Measurements from ENCODE around the gene NFKBIE.

The NFKBIE gene

DNA sequence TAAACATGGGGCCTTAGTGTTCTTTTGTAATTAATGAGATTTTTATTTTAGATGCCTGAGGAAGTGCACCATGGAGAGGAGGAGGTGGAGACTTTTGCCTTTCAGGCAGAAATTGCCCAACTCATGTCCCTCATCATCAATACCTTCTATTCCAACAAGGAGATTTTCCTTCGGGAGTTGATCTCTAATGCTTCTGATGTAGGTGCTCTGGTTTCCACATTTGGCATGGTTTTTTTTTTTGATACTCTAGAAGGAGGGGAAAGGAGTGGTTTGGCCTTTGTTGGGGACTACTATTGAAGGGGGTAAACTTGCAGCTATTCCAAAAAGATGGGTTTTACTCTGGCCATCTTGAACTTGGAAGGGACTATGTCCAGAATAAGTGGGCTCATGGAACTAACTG is 16.8 kb downstream of the NFKBIE start:
- H3K9ac ChIP-seq (ENCODE audit: low read depth, low read length, poor library complexity, severe bottlenecking) = peak overlapping the region; percentile 97
- H3K79me2 ChIP-seq (ENCODE audit: insufficient read depth, low read length) = peaks cover 60% of the 10 kb centered on the region
- peak overlapping the region; percentile 96 for H3K4me2 ChIP-seq (ENCODE audit: low read depth, low read length, poor library complexity, severe bottlenecking)
- no peak for TF ChIP-seq EZH2phosphoT487 (IDR thresholded peaks at IDR 0.05; ENCODE audit: borderline replicate concordance)
- TF ChIP-seq, protein P1, sequence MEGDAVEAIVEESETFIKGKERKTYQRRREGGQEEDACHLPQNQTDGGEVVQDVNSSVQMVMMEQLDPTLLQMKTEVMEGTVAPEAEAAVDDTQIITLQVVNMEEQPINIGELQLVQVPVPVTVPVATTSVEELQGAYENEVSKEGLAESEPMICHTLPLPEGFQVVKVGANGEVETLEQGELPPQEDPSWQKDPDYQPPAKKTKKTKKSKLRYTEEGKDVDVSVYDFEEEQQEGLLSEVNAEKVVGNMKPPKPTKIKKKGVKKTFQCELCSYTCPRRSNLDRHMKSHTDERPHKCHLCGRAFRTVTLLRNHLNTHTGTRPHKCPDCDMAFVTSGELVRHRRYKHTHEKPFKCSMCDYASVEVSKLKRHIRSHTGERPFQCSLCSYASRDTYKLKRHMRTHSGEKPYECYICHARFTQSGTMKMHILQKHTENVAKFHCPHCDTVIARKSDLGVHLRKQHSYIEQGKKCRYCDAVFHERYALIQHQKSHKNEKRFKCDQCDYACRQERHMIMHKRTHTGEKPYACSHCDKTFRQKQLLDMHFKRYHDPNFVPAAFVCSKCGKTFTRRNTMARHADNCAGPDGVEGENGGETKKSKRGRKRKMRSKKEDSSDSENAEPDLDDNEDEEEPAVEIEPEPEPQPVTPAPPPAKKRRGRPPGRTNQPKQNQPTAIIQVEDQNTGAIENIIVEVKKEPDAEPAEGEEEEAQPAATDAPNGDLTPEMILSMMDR (conservative IDR thresholded peaks at IDR 0.05; ENCODE audit: low read length) = no peak
- H4K20me1 ChIP-seq (ENCODE audit: insufficient read depth, low read length, poor library complexity, severe bottlenecking) = peaks cover 65% of the 10 kb centered on the region
- no peaks in the 10 kb centered on the region for H3K9me2 ChIP-seq (replicated peaks; ENCODE audit: low read depth, low read length)
- peaks cover 3% of the 10 kb centered on the region for H3K27me3 ChIP-seq (ENCODE audit: insufficient read depth, low read length, poor library complexity, severe bottlenecking)
- H3K9me3 ChIP-seq (ENCODE audit: insufficient read depth, low read depth, low read length) = no peaks in the 10 kb centered on the region
- peaks cover 4% of the 10 kb centered on the region; the same call in 1 of the 2 replicates for H3F3A ChIP-seq (ENCODE audit: low read depth)
- H2AFZ ChIP-seq (ENCODE audit: low read length) = no peak overlapping the region
- peaks cover 53% of the 10 kb centered on the region for H3K36me3 ChIP-seq (ENCODE audit: insufficient read depth, low read length)
- H3K4me1 ChIP-seq (ENCODE audit: insufficient read depth, low read length, poor library complexity, severe bottlenecking) = peaks cover 30% of the 10 kb centered on the region
- peak overlapping the region; percentile 98 for H3K4me3 ChIP-seq (ENCODE audit: low read length, poor library complexity, severe bottlenecking)

DNA sequence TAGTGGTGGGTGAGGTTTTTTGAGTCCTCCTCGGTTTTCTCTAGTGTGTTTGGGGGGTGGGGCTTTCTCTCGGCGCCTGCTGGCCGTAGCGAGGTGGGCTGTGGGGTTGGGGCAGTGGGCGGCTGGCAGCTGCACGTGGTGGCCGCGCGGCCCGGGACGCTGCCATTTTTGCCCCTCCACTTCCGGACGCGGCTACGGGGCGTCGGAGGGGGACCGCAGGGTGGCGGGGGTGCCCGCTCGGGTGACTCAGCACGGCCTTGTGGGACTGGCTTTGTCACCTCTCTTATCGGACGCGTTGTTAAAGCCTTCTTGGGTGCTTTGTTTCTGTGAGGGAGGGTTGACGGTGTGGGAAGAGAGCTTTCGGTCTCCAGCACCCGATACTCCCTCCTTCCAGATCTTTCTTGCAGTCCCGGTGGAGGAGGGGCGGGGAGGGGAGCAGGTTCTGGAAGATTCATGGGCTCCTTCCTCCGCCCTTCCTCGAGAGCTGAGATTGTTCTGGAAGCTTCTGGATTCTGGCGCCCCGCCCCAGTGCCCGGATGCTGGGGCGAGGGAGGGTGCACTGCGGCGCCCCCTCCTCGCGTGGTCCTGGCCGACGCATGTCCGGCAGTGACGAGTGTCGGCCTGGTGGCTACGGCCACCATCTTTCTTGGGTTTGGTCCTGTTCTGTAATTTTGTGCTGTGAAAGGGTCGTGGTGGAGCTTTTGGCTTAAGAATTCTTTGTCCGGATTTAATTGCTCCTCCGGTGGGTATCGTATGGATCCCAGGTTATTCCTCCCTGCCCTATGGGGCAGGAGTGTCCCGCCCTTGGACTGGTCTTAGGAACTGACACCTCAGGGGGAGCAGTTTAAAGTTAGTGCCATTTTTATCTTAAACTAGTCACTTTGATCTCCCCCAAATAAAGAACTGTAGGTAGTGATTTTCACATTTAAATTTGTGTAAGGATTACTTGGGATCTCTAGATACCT is 17.7 kb downstream of the NFKBIE start:
- Histone ChIP-seq H3K4me2 (ENCODE audit: low read depth, low read length, poor library complexity, severe bottlenecking) (peak overlapping the region; percentile 96), H3K4me1 (ENCODE audit: insufficient read depth, low read length, poor library complexity, severe bottlenecking) (peaks cover 30% of the 10 kb centered on the region), H3K79me2 (ENCODE audit: insufficient read depth, low read length) (peaks cover 56% of the 10 kb centered on the region), H3K36me3 (ENCODE audit: insufficient read depth, low read length) (peaks cover 43% of the 10 kb centered on the region), H4K20me1 (ENCODE audit: insufficient read depth, low read length, poor library complexity, severe bottlenecking) (peaks cover 55% of the 10 kb centered on the region), H3K4me3 (ENCODE audit: low read length, poor library complexity, severe bottlenecking) (peak overlapping the region; percentile 98), H2AFZ (ENCODE audit: low read length) (0 out of 2 replicates have a peak overlapping the region, but pooled peaks have one; percentile 16), H3K9me3 (ENCODE audit: insufficient read depth, low read depth, low read length) (no peaks in the 10 kb centered on the region), H3K27me3 (ENCODE audit: insufficient read depth, low read length, poor library complexity, severe bottlenecking) (peaks cover 3% of the 10 kb centered on the region), H3F3A (ENCODE audit: low read depth) (peaks cover 4% of the 10 kb centered on the region; the same call in 1 of the 2 replicates), H3K9me2 (replicated peaks; ENCODE audit: low read depth, low read length) (no peaks in the 10 kb centered on the region), H3K9ac (ENCODE audit: low read depth, low read length, poor library complexity, severe bottlenecking) (peak overlapping the region; percentile 97)
- no peak for TF ChIP-seq EZH2phosphoT487 (IDR thresholded peaks at IDR 0.05; ENCODE audit: borderline replicate concordance)

DNA sequence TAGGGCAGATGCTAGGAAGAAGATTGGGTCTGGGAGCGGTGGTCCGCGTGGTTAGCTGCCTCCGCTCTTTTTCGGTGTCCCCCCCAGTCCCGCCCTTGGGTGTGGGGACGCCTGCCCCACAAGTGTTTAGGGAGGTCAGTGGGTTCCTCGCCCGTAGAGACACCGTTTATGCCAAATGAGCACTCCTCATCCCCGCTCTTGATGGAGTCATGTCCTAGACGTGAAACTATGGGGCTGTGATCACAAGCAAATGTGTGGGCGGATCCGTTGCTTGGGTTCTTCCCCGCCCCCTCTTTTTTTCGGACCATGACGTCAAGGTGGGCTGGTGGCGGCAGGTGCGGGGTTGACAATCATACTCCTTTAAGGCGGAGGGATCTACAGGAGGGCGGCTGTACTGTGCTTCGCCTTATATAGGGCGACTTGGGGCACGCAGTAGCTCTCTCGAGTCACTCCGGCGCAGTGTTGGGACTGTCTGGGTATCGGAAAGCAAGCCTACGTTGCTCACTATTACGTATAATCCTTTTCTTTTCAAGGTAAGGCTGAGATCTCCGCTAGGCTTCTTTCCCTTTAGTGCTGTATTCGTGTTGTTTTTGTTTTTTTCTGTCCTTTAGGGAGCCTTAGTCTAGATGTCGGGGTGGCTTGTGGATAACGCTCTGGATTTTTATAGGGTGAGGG is 18.6 kb downstream of the NFKBIE start, which contains the start of gene HSP90AB1:
TSS of gene HSP90AB1 (plus strand) at position 439 of the 675 bp plus-strand sequence. CDS start 1,529 bp downstream, outside the sequence.
- Histone ChIP-seq H3K4me3 (ENCODE audit: low read length, poor library complexity, severe bottlenecking) (peak within 1 kb of the TSS; percentile 98), H3K79me2 (ENCODE audit: insufficient read depth, low read length) (peaks cover 49% of the 10 kb centered on the region), H3K9ac (ENCODE audit: low read depth, low read length, poor library complexity, severe bottlenecking) (peak within 1 kb of the TSS; percentile 97), H3K27me3 (ENCODE audit: insufficient read depth, low read length, poor library complexity, severe bottlenecking) (peaks cover 3% of the 10 kb centered on the region), H3K9me3 (ENCODE audit: insufficient read depth, low read depth, low read length) (no peaks in the 10 kb centered on the region), H4K20me1 (ENCODE audit: insufficient read depth, low read length, poor library complexity, severe bottlenecking) (peaks cover 48% of the 10 kb centered on the region), H3K9me2 (replicated peaks; ENCODE audit: low read depth, low read length) (no peaks in the 10 kb centered on the region), H3K36me3 (ENCODE audit: insufficient read depth, low read length) (peaks cover 35% of the 10 kb centered on the region), H3F3A (ENCODE audit: low read depth) (peaks cover 3% of the 10 kb centered on the region; the same call in 1 of the 2 replicates), H2AFZ (ENCODE audit: low read length) (peak within 1 kb of the TSS; percentile 98), H3K4me2 (ENCODE audit: low read depth, low read length, poor library complexity, severe bottlenecking) (peak within 1 kb of the TSS; percentile 96), H3K4me1 (ENCODE audit: insufficient read depth, low read length, poor library complexity, severe bottlenecking) (peaks cover 30% of the 10 kb centered on the region)
- TF ChIP-seq, protein P1 (conservative IDR thresholded peaks at IDR 0.05; ENCODE audit: low read length) = no peak
- TF ChIP-seq EZH2phosphoT487 (IDR thresholded peaks at IDR 0.05; ENCODE audit: borderline replicate concordance) = no peak
